GM12878 (cell line): ENCODE data around the gene ZNF226. TPM values are rescaled to one million over a fixed set of nuclear protein-coding genes. Genes with fewer than 3 reads are reported as not detected.

Source experiments
- ATAC-seq: fragments of 200-7000 bp; cut with Tn5 transposase; 3 replicates; pipeline ENCODE4 v1.9.1; 2020; ENCODE audit warnings: mild to moderate bottlenecking, moderate library complexity
- BruUV-seq: library from RNA; stranded (reverse); fragments of 400-500 nt; replicated peaks from 2 replicates; lab custom pipeline; 2021; lab: Mats Ljungman, UMichigan
- CTCF ChIA-PET: fragments of 300-600 bp; sonication (Branson Sonifier 250); formaldehyde crosslinking; extraction: SDS; loops from one replicate; lab custom pipeline; 2021; ENCODE audit warnings: inconsistent platforms; lab: Yijun Ruan, JAX
- POLR2A ChIA-PET: fragments of 350-600 bp; formaldehyde crosslinking; extraction: SDS; loops from one replicate; lab custom pipeline; 2021; ENCODE audit warnings: inconsistent platforms; lab: Charles Lee
- RAD21 ChIA-PET: fragments of 300-600 bp; sonication (Branson Sonifier 250); formaldehyde crosslinking; loops from one replicate; lab custom pipeline; 2023; ENCODE audit warnings: antibody characterized with exemption; ENCODE audit not compliant: unreplicated experiment; lab: Charles Lee
- SMC1A ChIA-PET: fragments of 300-600 bp; sonication (Branson Sonifier 250); formaldehyde crosslinking; loops from one replicate; lab custom pipeline; 2023; ENCODE audit not compliant: unreplicated experiment, uncharacterized antibody; lab: Charles Lee
- DNase-seq: peaks from one replicate; pipeline ENCODE4 v3.0.0-alpha.2; 2011; ENCODE audit warnings: low read depth, low spot score
- FAIRE-seq: peaks from 3 replicates; lab custom pipeline; 2011; peaks lifted over from hg19 to GRCh38; lab: Jason Lieb, UNC
- H2AFZ ChIP-seq: 2 replicates; pipeline ENCODE4 v1.6.0; 2011; ENCODE audit warnings: low read depth, low read length, control low read depth; ENCODE audit not compliant: control insufficient read depth
- H3K27ac ChIP-seq: 2 replicates; pipeline ENCODE4 v1.5.1; 2011; ENCODE audit warnings: control low read depth; ENCODE audit not compliant: control insufficient read depth, insufficient read depth
- H3K27me3 ChIP-seq, 2 experiments: replicated peaks in 1 of 2; 2 replicates each; pipeline versions ENCODE4 v1.6.0 to v1.6.1; 2011; ENCODE audit warnings: low read length in 1 of 2; ENCODE audit not compliant: control insufficient read depth in 2 of 2, insufficient read depth in 2 of 2
- H3K36me3 ChIP-seq, 2 experiments: 2 replicates each; pipeline ENCODE4 v1.5.1; 2011; ENCODE audit warnings: low read length in 1 of 2; ENCODE audit not compliant: control insufficient read depth in 2 of 2, insufficient read depth in 2 of 2
- H3K4me1 ChIP-seq: 2 replicates; pipeline ENCODE4 v1.6.1; 2011; ENCODE audit warnings: mild to moderate bottlenecking, low read length, moderate library complexity, mixed read lengths; ENCODE audit not compliant: control insufficient read depth, insufficient read depth
- H3K4me2 ChIP-seq: 2 replicates; pipeline ENCODE4 v1.6.0; 2011; ENCODE audit warnings: control low read depth; ENCODE audit not compliant: control insufficient read depth, insufficient read depth
- H3K4me3 ChIP-seq: fragments of 200-600 bp; sonication (generic); 2 replicates; pipeline ENCODE4 v1.5.1; 2016
- H3K79me2 ChIP-seq: 2 replicates; pipeline ENCODE4 v1.6.0; 2011; ENCODE audit warnings: low read length; ENCODE audit not compliant: control insufficient read depth, insufficient read depth
- H3K9ac ChIP-seq: 2 replicates; pipeline ENCODE4 v1.8.0; 2011; ENCODE audit warnings: low read length, control low read depth, mixed read lengths; ENCODE audit not compliant: control insufficient read depth, insufficient read depth
- H3K9me3 ChIP-seq: replicated peaks from 3 replicates; pipeline ENCODE4 v1.5.1; 2011; ENCODE audit warnings: mild to moderate bottlenecking, low read length; ENCODE audit not compliant: control insufficient read depth, insufficient read depth
- H4K20me1 ChIP-seq: 2 replicates; pipeline ENCODE4 v1.6.0; 2011; ENCODE audit not compliant: control insufficient read depth, insufficient read depth
- ATF7 ChIP-seq: fragments of 450-650 bp; IDR thresholded peaks from 2 replicates; pipeline ENCODE4 v1.6.1; 2016; ENCODE audit warnings: low read depth, mild to moderate bottlenecking
- BCLAF1 ChIP-seq: fragments of 450-650 bp; IDR thresholded peaks from 2 replicates; pipeline ENCODE4 v1.6.1; 2017; ENCODE audit warnings: antibody characterized with exemption, mild to moderate bottlenecking, moderate library complexity
- CBFB ChIP-seq: IDR thresholded peaks from 2 replicates; pipeline ENCODE4 v1.6.1; 2016; ENCODE audit warnings: antibody characterized with exemption, low read depth
- E2F8 ChIP-seq: fragments of 450-650 bp; IDR thresholded peaks from 2 replicates; pipeline ENCODE4 v1.6.1; 2018; ENCODE audit warnings: mild to moderate bottlenecking, low read depth, moderate library complexity; ENCODE audit not compliant: partially characterized antibody
- GABPA ChIP-seq: IDR thresholded peaks from 2 replicates; pipeline ENCODE4 v1.6.1; 2014; ENCODE audit warnings: antibody characterized with exemption, low read depth, mild to moderate bottlenecking, inconsistent platforms
- IRF5 ChIP-seq: fragments of 450-650 bp; IDR thresholded peaks from 2 replicates; pipeline ENCODE4 v1.6.1; 2017; ENCODE audit warnings: borderline replicate concordance
- NR2C1 ChIP-seq: fragments of 450-650 bp; IDR thresholded peaks from 2 replicates; pipeline ENCODE4 v1.6.1; 2017; ENCODE audit warnings: antibody characterized with exemption, mild to moderate bottlenecking, moderate library complexity
- RELA ChIP-seq: fragments of 450-650 bp; IDR thresholded peaks from 2 replicates; pipeline ENCODE4 v1.8.0; 2014; ENCODE audit warnings: borderline replicate concordance; ENCODE audit not compliant: partially characterized antibody
- SMAD1 ChIP-seq: fragments of 450-650 bp; IDR thresholded peaks from 2 replicates; pipeline ENCODE4 v1.6.1; 2018; ENCODE audit warnings: mild to moderate bottlenecking, low read depth; ENCODE audit not compliant: partially characterized antibody
- STAT1 ChIP-seq: fragments of 450-650 bp; conservative IDR thresholded peaks from 2 replicates; pipeline ENCODE4 v1.6.1; 2014; ENCODE audit warnings: antibody characterized with exemption, mild to moderate bottlenecking
- SUPT20H ChIP-seq: IDR thresholded peaks from 2 replicates; pipeline ENCODE4 v1.6.1; 2011; ENCODE audit warnings: low read depth, mild to moderate bottlenecking, low read length, moderate library complexity, borderline replicate concordance; ENCODE audit not compliant: control insufficient read depth
- YY1 ChIP-seq: IDR thresholded peaks from 2 replicates; pipeline ENCODE4 v1.6.1; 2011; ENCODE audit warnings: low read depth, mild to moderate bottlenecking, low read length
- ZBTB40 ChIP-seq: fragments of 450-650 bp; IDR thresholded peaks from 2 replicates; pipeline ENCODE4 v1.6.1; 2016; ENCODE audit warnings: mild to moderate bottlenecking, moderate library complexity, borderline replicate concordance
- ZSCAN29 ChIP-seq: fragments of 450-650 bp; IDR thresholded peaks from 2 replicates; pipeline ENCODE4 v1.6.1; 2017; ENCODE audit warnings: mild to moderate bottlenecking, moderate library complexity
- WGBS: methylation state at CpG from one replicate; pipeline ENCODE4 v1.1.6; 2016; ENCODE audit warnings: low lambda C conversion rate; ENCODE audit not compliant: insufficient replicate concordance, insufficient coverage; ENCODE audit errors: missing lambda C conversion rate; 5-methylcytosine and 5-hydroxymethylcytosine counted together
- in situ Hi-C: fragments of 300-500 bp; cut with MboI; formaldehyde crosslinking; loops from 9 replicates; pipeline ENCODE4 v1.14.3; 2018; ENCODE audit warnings: mixed read lengths
- intact Hi-C: fragments of 100-400 bp; cut with micrococcal nuclease; formaldehyde crosslinking; loops from one replicate; pipeline ENCODE4 v1.14.2; 2022; ENCODE audit not compliant: unreplicated experiment
- polyA plus RNA-seq, 11 experiments: library from polyadenylated mRNA; depleted of rRNA in 4 of 11; unstranded in 6 of 11; stranded (reverse) in 5 of 11; fragments of >200 nt; fragmentation: Nextera tagmentation in 4 of 11; fragmentation: Illumina TruSeq in 1 of 11; extraction: Ambion mirVana in 4 of 11; extraction: Trizol in 1 of 11; gene quantifications; 1 replicate in 1 of 11; 2 replicates in 10 of 11; pipeline versions ENCODE4 v1.2.1 to v1.2.3, GENCODE V29; 2011 to 2016; ENCODE audit warnings: inconsistent platforms in 2 of 11, missing spikeins in 2 of 11, low read depth in 1 of 11
- total RNA-seq, 4 experiments: library from RNA; depleted of rRNA in 3 of 4; stranded (reverse); fragments of >200 nt in 3 of 4; fragmentation: Illumina TruSeq in 1 of 4; extraction: Trizol in 1 of 4; gene quantifications; 2 replicates each; pipeline versions ENCODE4 v1.2.1 to v1.2.3, GENCODE V29; 2013 to 2021

Gene ZNF226
- total and polyA plus RNA-seq, 10 of the 15 experiments (the other 5 are each of a cell fraction or from before 2014, with no cell fraction given): 13.7 to 35.3 (median 18.3) TPM

- H3K27me3 ChIP-seq: no peaks in the 10 kb centered on the region; a peak in 1 of 4 replicates
- intact Hi-C loops (no loop called here), in situ Hi-C loops (no loop called here)
- no peak overlapping the region for H2AFZ ChIP-seq
- RAD21 ChIA-PET: no interaction called here
- POLR2A ChIA-PET: no interaction called here
- no peak overlapping the region for H3K4me3 ChIP-seq
- H3K4me1 ChIP-seq: no peaks in the 10 kb centered on the region
- H3K27ac ChIP-seq: no peak overlapping the region
- ATAC-seq (no peak), FAIRE-seq (no peak), DNase-seq (no peak)
- CTCF ChIA-PET: no interaction called here
- no peak overlapping the region for H3K9ac ChIP-seq
- no peak overlapping the region for H3K4me2 ChIP-seq
- H4K20me1 ChIP-seq: no peaks in the 10 kb centered on the region
- BruUV-seq: no TSS peak
- TF ChIP-seq SUPT20H (no peak), ZBTB40 (no peak), STAT1 (no peak), CBFB (no peak), SMAD1 (no peak), E2F8 (no peak), IRF5 (no peak), YY1 (no peak), NR2C1 (no peak), RELA (no peak), BCLAF1 (no peak), GABPA (no peak), ZSCAN29 (no peak), ATF7 (no peak)
- H3K36me3 ChIP-seq: no peaks in the 10 kb centered on the region
- H3K79me2 ChIP-seq: no peaks in the 10 kb centered on the region
- H3K9me3 ChIP-seq: peaks cover 2% of the 10 kb centered on the region; the same call in 1 of the 3 replicates
- 87% methylated on average over 6 of the region's 6 CpGs for WGBS
- SMC1A ChIA-PET: no interaction called here
Measured at GRCh38 chr19:44190020-44190419, 25.1 kb downstream of the ZNF226 start.
